Measurements from ENCODE around the gene FGF8.

FGF8 gene

DNA sequence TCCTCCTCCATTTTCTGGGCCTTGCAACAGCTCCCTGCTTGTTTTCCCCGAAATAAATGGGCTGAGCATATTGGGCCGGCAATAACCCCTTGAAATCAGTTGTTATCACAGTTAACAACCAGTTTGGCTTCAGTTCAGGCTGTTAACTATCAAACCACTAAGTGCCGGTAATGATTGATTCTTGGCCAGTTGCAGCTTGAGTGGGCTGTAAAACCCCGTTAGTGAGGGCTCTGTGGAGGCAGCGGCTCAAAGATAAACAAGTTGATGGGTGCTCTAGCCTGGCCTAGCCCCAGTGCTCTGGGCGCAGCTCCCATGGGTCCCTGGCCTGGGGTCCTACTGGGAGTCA lies 8.3 kb downstream of the FGF8 start:
- DNase-seq: no peak
- H3K9me3 ChIP-seq (ENCODE audit: severe bottlenecking): no peaks in the 10 kb centered on the region
- H3K27me3 ChIP-seq (ENCODE audit: insufficient read depth, low read depth, severe bottlenecking): no peaks in the 10 kb centered on the region
- H3K27ac ChIP-seq: no peak overlapping the region
- TF ChIP-seq, protein P1, sequence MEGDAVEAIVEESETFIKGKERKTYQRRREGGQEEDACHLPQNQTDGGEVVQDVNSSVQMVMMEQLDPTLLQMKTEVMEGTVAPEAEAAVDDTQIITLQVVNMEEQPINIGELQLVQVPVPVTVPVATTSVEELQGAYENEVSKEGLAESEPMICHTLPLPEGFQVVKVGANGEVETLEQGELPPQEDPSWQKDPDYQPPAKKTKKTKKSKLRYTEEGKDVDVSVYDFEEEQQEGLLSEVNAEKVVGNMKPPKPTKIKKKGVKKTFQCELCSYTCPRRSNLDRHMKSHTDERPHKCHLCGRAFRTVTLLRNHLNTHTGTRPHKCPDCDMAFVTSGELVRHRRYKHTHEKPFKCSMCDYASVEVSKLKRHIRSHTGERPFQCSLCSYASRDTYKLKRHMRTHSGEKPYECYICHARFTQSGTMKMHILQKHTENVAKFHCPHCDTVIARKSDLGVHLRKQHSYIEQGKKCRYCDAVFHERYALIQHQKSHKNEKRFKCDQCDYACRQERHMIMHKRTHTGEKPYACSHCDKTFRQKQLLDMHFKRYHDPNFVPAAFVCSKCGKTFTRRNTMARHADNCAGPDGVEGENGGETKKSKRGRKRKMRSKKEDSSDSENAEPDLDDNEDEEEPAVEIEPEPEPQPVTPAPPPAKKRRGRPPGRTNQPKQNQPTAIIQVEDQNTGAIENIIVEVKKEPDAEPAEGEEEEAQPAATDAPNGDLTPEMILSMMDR (IDR thresholded peaks at IDR 0.05; ENCODE audit: low read depth, low read length): no peak
- no peak overlapping the region for H3K4me3 ChIP-seq (ENCODE audit: low read depth, low read length)
- H3K36me3 ChIP-seq: no peaks in the 10 kb centered on the region

DNA sequence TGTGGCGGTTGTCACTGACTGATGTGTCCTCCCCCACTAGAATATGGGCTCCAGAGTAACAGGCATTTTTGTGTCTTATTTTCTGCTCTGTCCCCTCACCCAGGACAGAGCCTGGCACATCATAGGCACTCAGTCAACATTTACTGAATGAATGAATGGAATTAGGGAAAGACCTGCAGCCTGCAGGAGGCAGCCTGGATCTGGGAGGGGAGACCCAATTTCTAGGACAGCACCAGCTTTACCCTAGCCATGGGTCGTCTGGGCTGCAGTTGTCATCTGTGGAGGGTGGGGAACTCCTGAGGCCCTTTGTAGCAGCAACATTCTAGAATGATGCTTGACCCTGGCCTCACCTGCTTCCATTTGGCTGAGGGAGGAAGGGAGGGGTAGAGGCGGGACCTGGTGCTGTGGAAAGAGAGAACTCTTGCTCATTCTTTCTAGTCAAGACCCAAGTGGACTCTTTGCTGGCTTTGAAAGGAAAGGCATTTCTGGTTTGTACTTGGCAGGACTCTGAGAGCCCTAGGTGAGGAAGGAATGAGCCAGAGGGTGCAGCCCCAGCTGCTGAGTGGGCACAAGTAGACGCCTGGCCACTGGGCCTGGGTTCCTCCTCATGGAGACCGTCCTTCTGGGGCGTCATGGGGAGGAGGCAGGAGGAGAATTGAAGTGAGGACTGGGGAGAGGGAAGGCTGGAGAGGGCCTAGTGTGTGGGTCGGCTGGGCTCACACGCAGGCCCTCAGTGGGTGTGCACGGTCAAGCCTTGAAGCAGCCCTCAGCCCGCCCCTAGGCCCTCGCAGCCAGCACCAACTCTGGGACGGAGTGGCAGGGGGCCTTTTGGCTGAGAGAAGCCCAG lies 8.9 kb downstream of the FGF8 start:
- no peaks in the 10 kb centered on the region for H3K36me3 ChIP-seq
- TF ChIP-seq, protein P1 (IDR thresholded peaks at IDR 0.05; ENCODE audit: low read depth, low read length): no peak

DNA sequence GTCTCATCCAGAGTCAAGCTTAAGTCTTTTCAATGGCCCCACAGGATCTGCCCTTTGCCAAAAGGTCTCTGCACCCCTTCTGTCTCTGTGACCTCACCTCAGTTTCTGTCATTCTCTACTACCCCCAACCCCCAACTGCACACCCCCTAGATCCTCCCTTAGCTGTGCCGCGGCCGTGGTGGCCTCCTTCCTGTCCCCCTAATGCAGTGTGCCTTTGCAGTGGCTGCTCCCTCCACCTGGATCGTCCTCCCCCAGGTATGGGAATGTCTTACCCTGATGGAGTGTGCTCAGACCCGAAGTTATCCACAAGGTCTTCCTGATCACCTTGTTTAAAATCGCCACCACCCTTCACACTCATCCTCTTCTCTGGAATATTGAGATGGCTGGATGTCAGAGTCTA lies 9.6 kb downstream of the FGF8 start:
- H3K9me3 ChIP-seq (ENCODE audit: severe bottlenecking): no peaks in the 10 kb centered on the region
- H3K27ac ChIP-seq: no peak overlapping the region
- no peak for DNase-seq
- H3K36me3 ChIP-seq: no peaks in the 10 kb centered on the region
- TF ChIP-seq, protein P1 (IDR thresholded peaks at IDR 0.05; ENCODE audit: low read depth, low read length): no peak
- H3K4me3 ChIP-seq (ENCODE audit: low read depth, low read length): no peak overlapping the region
- H3K27me3 ChIP-seq (ENCODE audit: insufficient read depth, low read depth, severe bottlenecking): no peaks in the 10 kb centered on the region

More for the DNA sequence above, 8.9 kb downstream of the FGF8 start:
- Histone ChIP-seq H3K27me3 (ENCODE audit: insufficient read depth, low read depth, severe bottlenecking) (no peaks in the 10 kb centered on the region), H3K4me3 (ENCODE audit: low read depth, low read length) (no peak overlapping the region), H3K9me3 (ENCODE audit: severe bottlenecking) (no peaks in the 10 kb centered on the region), H3K27ac (no peak overlapping the region)
- DNase-seq: no peak

DNA sequence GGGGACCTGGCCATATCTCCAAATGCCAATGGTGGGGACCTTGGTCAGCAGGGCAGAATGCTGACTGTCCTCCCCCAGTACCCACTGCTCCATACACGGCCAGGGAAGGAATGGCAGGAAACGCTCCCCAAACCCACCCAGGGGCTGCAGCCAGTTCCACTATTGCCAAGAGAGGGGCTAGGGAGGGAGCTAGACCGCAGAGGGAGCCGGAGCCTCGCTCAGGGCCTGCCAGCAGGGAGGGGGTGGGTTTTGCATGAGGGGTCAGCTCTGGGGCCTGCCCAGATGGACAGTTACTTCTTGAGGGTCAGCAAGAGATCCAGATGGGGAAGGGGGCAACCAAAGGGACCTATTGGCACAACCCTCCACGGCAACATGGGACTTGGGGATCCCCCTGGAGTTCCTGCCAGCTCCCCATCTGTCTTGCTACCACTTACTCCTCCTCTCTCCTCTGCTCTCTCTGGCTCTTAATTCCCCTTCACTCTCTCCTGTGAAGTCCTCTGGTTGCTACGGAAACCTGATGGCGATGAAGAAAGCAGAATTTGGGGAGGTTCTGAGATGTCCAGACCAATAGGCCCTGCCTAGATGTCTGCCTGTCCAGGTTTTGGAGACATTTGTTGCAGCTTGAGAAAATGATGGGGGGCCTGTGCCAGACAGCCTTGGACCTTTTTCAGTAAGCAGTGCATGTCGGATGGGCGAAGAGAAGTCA lies 12.6 kb downstream of the FGF8 start:
- no peak for DNase-seq
- Histone ChIP-seq H3K9me3 (ENCODE audit: severe bottlenecking) (no peaks in the 10 kb centered on the region), H3K27ac (no peak overlapping the region), H3K27me3 (ENCODE audit: insufficient read depth, low read depth, severe bottlenecking) (no peaks in the 10 kb centered on the region), H3K36me3 (no peaks in the 10 kb centered on the region), H3K4me3 (ENCODE audit: low read depth, low read length) (no peak overlapping the region)
- TF ChIP-seq, protein P1 (IDR thresholded peaks at IDR 0.05; ENCODE audit: low read depth, low read length): no peak

DNA sequence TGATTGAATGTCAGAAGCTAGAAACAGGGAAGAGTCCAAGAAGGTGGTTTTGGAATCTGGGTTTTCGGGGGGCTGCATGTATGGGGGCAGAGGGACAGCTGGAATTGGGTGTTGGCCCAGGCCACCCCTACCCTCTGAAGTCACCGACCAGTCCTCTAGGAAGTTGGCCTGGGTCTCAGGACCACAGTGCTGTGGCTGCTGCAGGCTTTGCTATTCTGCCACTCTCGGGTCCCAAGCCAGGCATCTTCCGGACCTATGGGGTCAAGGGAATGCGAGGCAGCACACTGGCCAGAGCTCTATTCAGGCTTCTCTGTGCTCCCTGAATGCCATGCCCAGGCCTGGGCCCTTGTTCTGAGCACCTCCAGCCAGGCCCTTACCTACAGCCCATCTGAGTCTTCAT lies 13.2 kb downstream of the FGF8 start:
- Histone ChIP-seq H3K27ac (no peak overlapping the region), H3K36me3 (no peaks in the 10 kb centered on the region), H3K27me3 (ENCODE audit: insufficient read depth, low read depth, severe bottlenecking) (no peaks in the 10 kb centered on the region), H3K9me3 (ENCODE audit: severe bottlenecking) (no peaks in the 10 kb centered on the region), H3K4me3 (ENCODE audit: low read depth, low read length) (no peak overlapping the region)
- DNase-seq: no peak
- TF ChIP-seq, protein P1 (IDR thresholded peaks at IDR 0.05; ENCODE audit: low read depth, low read length): no peak

Measured in WERI-Rb-1 (cell line).